Erythroblast (primary cell): Measurements from ENCODE around the gene PHF20.
"Not testable (repeated sequence)": the region's sequence is repeated elsewhere in the genome, so short reads cannot be mapped to it uniquely, and the experiment has no call there.

Experiments
- DNase-seq, 2 experiments: peaks; one replicate each; lab custom pipeline; 2025; lab: John Stamatoyannopoulos, UW
- GATA1 ChIP-seq: IDR thresholded peaks from 2 replicates; pipeline ENCODE4 v1.6.1; 2011; ENCODE audit warnings: low read depth, mild to moderate bottlenecking, control low read depth, low read length, moderate library complexity
- POLR2A ChIP-seq: IDR thresholded peaks from 2 replicates; pipeline ENCODE4 v1.6.1; 2011; ENCODE audit warnings: mild to moderate bottlenecking, low read length

The PHF20 gene

GRCh38 chr20:35978041-35978513 lies 206.3 kb downstream of the PHF20 start:
- peak in 1 of 2 experiments; percentile 29 for DNase-seq
- no peak for TF ChIP-seq GATA1
- no peak for TF ChIP-seq POLR2A

- DNase-seq, result no peak
- TF ChIP-seq GATA1 (no peak), POLR2A (no peak)
Observed at GRCh38 chr20:35979544-35979943, 207.7 kb downstream of the PHF20 start.

- TF ChIP-seq POLR2A (no peak), GATA1 (no peak)
Observed at GRCh38 chr20:35981969-35982368, 210.2 kb downstream of the PHF20 start.

GRCh38 chr20:35984382-35984781 lies 212.6 kb downstream of the PHF20 start:
- DNase-seq, result no peak

More at GRCh38 chr20:35981969-35982368, 210.2 kb downstream of the PHF20 start:
- DNase-seq, result no peak

GRCh38 chr20:35985806-35986205 lies 214.0 kb downstream of the PHF20 start:
- no peak for DNase-seq
- TF ChIP-seq GATA1, result no peak
- TF ChIP-seq POLR2A, result no peak

More at GRCh38 chr20:35984382-35984781, 212.6 kb downstream of the PHF20 start:
- TF ChIP-seq POLR2A, result no peak
- no peak for TF ChIP-seq GATA1

GRCh38 chr20:35988910-35989463 lies 217.2 kb downstream of the PHF20 start:
- TF ChIP-seq POLR2A, result no peak
- no peak for DNase-seq

GRCh38 chr20:35991142-35991771 lies 219.4 kb downstream of the PHF20 start:
- DNase-seq, result peak; percentile 13 to 26
- no peak for TF ChIP-seq POLR2A
- no peak for TF ChIP-seq GATA1

DNA sequence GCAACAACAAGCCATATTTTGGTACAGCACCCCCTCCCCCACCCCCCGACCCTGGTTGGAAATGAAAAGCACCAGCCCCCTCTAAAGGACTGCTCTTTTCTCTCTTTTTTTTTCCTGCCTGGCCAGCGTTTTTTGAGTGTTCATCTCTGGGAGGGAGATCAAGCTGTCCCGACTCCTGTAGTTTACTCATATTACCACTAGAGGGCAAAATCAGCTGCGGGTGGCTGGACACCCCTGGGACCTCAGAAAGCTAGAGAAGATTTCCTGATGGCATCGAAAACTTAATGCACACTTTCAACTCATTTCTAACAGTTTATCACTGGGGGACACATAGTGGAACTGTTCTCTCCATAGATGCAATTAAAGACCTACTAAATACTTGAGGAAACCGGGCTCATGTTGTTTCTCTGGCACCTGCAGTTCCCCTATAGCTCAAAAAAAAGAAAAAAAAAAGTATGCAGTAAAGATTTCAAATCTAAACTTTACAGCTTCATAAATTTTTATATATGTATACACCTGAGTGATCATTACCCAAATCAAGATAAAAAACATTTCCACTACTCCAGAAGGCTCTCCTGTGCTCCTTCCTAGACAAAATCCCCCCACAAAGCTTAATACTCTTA lies 221.0 kb downstream of the PHF20 start:
- peak; percentile 56 to 74 for DNase-seq
- no peak for TF ChIP-seq GATA1
- no peak for TF ChIP-seq POLR2A

GRCh38 chr20:35994994-35995453 lies 223.2 kb downstream of the PHF20 start:
- TF ChIP-seq POLR2A (no peak), GATA1 (no peak)
- peak; percentile 78 to 84 for DNase-seq

DNA sequence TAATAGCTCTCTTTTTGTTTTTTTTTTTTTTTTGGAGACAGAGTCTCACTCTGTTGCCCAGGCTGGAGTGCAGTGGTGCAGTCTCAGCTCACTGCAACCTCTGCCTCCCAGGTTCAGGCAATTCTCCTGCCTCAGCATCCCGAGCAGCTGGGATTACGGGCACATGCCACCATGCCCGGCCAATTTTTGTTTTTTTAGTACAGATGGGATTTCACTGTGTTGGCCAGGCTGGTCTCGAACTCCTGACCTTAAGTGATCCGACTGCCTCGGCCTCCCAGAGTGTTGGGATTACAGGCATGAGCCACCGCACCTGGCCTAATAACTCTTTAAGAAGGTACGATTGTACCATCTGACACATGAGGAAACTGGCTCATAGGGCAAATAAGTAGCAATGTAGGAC lies 224.7 kb downstream of the PHF20 start:
- not testable (repeated sequence) for DNase-seq
